Measurements from ENCODE around the gene CAPN14.
"Not testable (repeated sequence)": the region's sequence is repeated elsewhere in the genome, so short reads cannot be mapped to it uniquely, and the experiment has no call there.

Gene CAPN14

DNA sequence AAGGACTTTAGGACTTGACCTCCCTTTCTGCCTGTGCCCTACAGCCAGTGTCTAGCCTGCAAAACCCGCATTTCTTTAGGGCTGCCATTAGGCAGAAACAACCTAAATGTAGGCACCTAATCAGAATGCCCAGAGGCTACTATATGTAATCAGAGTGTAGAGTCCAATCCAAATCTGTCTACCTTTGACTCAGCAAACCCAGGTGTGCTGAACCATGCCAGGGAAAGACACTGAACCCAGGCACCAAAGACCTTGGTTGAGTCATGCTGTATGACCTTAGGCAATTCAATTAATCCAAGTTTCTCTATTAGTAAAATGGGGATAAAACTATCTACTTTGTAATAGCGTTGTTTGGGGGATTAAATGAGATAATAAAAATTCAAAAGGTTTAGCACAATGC is 20.7 kb downstream of the CAPN14 start:
- DNase-seq (ENCODE audit: low read depth): no peak

- DNase-seq (ENCODE audit: low read depth): no peak
Measured at GRCh38 chr2:31193806-31194205, 23.5 kb downstream of the CAPN14 start.

- DNase-seq (ENCODE audit: low read depth): no peak
Measured at GRCh38 chr2:31192851-31193392, 24.4 kb downstream of the CAPN14 start.

DNA sequence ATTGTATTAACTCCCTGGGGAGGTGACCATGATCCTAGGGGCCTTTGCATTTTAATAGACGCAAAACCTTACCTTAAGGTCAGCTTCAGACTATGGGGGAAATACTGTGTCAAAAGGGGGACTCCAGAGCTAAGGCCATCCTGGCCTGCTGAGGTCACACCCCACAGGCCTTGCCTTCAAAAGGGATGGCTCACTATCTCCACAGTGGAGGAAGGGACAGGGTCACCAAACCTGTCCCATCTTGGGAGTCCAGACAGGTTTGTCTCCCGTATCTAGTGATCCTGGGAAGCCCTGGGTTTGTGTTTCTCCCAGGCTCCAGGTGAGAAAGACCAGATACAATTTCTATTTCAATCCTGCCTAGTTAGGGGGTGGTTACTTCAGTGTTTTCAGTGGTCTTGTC is 24.9 kb downstream of the CAPN14 start:
- DNase-seq (ENCODE audit: low read depth): no peak

GRCh38 chr2:31191931-31192330 is 25.4 kb downstream of the CAPN14 start:
- DNase-seq (ENCODE audit: low read depth): no peak

DNA sequence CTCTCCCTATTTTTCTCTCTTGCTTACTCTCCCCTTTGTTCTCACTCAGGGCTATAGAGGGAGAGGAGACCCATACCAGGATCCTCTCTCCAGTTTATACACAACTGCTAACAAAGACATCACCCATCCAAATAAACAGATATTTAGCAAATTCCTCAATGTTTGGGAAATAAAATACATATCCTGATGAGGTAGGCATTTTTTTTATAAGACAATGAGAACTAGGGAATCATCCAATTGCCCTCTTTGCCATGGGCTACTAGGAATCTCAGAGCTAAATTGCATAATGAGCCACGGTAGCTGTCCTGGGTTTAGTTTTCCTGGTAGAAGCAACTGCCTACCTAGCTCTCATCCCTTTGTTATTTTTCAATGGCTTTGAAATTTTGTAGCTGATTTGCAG is 27.1 kb downstream of the CAPN14 start:
- DNase-seq (ENCODE audit: low read depth): no peak

DNA sequence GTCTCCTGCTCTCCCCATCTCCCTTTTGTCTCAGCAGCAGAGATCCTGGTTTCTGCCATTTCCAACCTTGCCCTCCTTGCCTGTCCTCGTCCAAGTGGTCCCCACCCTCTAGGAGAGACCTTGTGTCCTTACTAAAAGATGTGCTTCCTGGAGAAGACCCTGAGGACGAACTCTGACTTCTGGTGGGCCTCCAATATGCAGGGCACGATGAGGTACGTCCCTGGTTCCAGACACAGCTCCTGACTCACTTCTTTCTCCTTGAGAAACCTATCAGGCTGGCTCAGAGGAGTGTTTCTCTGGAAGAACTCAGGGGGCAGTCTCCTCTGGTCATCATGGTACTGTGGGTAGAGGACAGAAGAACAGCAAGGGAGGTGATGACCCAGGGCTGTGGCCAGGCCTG is 28.2 kb downstream of the CAPN14 start:
- no peak for DNase-seq (ENCODE audit: low read depth)

- DNase-seq (ENCODE audit: low read depth): no peak
Measured at GRCh38 chr2:31188131-31188530, 29.2 kb downstream of the CAPN14 start.

GRCh38 chr2:31187166-31187565 is 30.1 kb downstream of the CAPN14 start:
- DNase-seq (ENCODE audit: low read depth): no peak

GRCh38 chr2:31183973-31184372 is 33.3 kb downstream of the CAPN14 start:
- DNase-seq (ENCODE audit: low read depth): not testable (repeated sequence)

- DNase-seq (ENCODE audit: low read depth): no peak
Measured at GRCh38 chr2:31176742-31177141, 40.6 kb downstream of the CAPN14 start.

DNA sequence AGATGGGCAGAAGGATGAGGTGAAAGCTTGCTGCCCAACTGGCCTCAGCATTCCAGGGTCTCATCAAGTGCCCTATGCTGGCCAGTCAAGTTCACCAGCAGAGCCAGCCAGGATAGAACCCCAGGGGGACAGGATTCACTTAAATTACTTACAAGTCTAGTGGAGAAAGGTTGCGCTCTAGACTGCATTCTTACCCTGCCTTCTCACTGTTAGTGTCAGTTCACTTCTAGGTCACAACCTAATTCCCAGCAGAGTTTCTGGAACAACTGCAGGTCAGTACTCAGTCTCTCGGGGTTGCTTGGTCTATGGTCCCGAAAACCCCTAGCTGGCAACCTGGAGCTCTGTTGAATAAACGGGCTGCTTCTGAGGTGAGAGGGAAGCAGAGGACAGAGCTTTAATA is 46.2 kb downstream of the CAPN14 start:
- DNase-seq (ENCODE audit: low read depth): no peak

DNA sequence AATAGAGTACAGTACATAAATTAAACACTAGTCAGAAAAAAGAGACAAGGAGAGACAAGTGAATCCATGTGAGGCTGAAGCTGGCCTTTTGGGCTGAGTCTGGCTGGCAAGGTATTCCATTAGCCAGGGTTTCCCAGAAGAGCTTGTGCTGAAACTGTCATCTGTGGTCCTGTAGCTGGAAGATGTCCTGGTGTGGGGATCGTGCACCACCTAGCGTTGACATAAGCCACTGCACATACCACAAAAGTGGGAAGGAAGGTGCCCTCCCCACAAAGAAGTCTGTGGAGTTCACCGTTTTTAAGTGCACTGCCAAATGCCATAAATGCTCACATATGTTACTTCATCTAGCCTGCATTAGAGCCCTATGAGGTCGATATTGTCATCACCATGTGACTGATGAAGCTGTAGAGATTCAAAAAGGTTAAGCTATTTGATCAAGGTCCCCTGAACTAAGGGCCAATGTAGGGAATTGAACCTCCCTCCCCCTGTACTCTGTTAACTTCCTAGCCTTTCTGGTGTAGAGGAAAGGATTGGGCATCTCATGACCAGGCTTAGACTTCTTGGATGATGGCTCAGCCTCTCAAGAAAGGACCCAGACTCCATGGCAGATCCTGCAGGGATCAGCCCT is 47.1 kb downstream of the CAPN14 start:
- DNase-seq (ENCODE audit: low read depth): peak; percentile 5

DNA sequence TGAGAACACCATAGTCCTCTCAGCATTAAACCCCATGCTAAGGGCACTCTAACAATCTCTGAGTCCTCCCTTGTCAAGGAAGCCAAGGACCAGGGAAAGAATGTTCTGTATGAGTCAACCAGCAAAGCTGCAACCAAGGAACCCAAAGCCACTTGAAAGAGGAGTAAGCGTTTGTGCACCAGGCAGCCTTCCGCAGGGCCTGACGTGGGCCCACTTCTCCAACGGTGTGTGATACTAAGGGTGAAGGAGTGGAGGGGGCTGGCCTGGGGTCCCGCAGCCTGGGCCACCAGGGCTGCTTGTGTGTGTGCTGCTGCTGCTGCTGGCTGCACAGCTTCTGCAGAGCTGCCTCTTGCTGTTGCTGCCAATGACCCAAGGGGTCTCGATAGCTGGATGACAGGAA is 49.0 kb downstream of the CAPN14 start:
- DNase-seq (ENCODE audit: low read depth): no peak

- DNase-seq (ENCODE audit: low read depth): no peak
Measured at GRCh38 chr2:31166925-31167324, 50.4 kb downstream of the CAPN14 start.

DNA sequence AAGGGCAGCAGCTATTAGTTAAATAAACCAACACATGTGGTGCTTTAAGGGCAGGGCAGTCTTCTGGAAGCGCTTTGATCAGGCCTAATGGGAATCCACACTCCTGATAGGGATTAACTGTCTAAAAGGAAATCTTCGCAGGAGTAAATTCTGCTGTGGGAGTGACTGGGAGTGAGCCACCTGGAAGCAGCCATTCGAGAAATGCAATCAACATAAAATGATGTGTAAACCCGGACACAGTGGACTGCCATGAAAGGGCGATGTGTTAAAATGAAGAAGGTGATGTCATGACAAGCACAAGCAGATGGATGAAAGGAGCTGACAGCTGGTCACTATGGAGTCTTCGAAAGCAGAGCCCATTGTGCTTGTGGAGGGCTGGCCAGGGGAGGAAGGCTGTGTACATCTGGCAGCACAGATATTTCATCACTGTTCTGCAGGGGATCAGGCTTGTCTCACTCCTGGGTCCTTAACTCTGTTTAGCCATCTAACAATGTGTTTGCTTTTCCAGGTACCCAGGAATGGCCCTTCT is 54.2 kb downstream of the CAPN14 start:
- DNase-seq (ENCODE audit: low read depth): no peak

DNA sequence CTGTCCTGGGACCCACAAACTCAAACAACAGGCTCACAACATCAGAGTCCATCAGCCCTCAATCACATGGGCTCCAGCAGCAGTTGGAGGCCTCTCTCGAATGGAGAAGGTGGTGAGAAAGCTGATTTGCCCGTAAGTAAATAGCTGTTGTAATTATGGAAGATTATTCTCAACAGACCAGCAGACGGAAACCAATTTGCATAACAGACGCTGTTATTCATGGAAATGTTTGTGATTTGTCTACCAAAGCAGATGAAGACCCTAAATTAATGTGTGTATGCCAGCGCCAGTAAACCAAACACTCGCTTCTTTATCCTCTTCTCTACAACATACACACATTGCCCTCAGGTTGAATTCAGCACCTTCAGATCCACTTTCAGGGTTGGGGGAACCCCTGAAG is 55.7 kb downstream of the CAPN14 start:
- DNase-seq (ENCODE audit: low read depth): no peak

DNA sequence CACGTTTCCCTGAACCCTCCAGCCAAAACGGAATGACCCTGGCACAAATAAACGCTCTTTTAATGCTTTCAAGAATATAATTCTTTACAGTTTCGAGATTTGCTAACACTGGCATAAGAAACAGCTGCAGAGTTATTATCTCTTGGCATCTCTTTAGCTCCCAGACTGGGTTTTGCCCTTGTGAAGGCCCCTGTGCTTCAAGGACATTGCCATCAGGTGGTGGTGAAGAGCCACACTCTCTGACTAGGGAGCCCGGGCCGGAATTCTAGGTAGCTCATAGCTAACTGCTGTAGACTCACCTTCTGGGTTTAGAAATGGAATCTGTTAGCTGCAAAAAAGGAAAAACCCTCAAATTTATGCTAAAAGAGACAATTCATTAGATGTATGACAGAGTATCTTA is 65.8 kb downstream of the CAPN14 start:
- no peak for DNase-seq (ENCODE audit: low read depth)

- DNase-seq (ENCODE audit: low read depth): no peak
Measured at GRCh38 chr2:31150120-31150670, 67.1 kb downstream of the CAPN14 start.

DNA sequence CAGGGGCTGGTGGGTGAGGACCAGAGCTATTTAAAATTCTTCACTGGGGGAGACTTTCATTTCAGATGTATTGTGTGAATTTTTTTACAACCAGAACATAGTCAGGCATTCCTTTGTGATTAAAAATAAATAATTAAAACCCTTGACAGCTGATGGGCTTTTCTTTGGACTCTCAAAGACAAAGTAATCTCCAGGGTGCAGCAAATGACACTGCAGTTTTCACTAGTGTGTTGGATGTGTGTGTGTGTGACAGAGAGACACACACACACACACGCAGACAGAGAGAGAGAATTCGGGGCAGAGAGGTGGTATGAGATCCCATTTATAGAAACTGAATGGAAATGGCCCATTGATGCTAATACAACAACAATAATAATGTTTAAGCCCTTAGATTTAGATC is 68.8 kb downstream of the CAPN14 start:
- DNase-seq (ENCODE audit: low read depth): no peak

DNA sequence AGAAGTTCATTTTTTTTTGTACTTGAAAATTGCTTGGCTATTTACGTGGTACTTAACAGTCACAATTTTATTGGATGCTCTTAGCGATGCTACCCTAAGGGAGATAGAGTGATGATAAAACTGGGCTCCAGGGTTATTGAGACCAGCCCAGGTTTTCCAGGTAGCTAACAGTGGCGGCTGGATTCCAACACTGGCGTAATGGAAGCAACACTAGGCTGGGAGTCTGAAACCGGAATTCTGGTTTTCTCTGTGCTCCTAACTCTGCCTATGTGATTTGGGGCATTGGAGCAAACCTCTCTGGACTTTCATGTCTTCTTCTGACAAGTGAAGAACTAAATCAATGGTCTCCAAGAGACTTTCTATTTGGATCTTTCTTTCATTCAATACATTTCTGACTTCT is 69.7 kb downstream of the CAPN14 start:
- DNase-seq (ENCODE audit: low read depth): no peak

GRCh38 chr2:31142110-31142509 is 75.2 kb downstream of the CAPN14 start:
- no peak for DNase-seq (ENCODE audit: low read depth)

GRCh38 chr2:31141443-31142085 is 75.8 kb downstream of the CAPN14 start:
- no peak for DNase-seq (ENCODE audit: low read depth)
